Muscle of arm (tissue), 12 donors: Measurements from ENCODE around the gene RAB44. TPM values are rescaled to one million over a fixed set of nuclear protein-coding genes. Genes with fewer than 3 reads are reported as not detected.
A peak's percentile ranks its signal among the peaks of the same experiment; 100 is the strongest.

ENCODE experiments used
- DNase-seq: peaks from one replicate; pipeline ENCODE4 v3.0.0-alpha.2; 2013
- polyA plus RNA-seq, 12 donors: library from polyadenylated mRNA; unstranded; fragments of 120-200 nt; gene quantifications; one replicate each; pipeline ENCODE4 v1.2.1, GENCODE V29; 2013; ENCODE audit not compliant: insufficient read length in 12 of 12

The RAB44 gene
- polyA plus RNA-seq, 12 donors: 0.04 to 0.50 (median 0.10) TPM; not detected in 4

DNA sequence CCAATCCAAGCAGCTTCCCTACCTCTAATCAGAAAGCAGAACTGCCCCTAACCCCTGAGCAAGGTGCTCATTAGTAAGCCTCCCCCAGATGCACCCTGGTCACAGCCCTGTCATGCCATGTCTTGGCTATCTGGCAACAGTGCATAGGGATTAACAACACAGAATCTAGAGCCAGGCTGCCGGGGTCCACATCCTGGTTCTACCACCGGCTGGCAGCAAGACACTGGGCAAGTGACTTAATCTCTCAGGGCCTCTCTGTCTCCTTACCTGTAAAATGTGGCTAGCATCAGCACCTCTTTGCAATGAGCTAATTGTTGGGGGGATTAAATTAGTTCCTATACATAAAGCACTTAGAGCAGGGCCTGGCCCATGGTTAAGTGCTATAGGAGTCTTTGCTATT, 73.5 kb downstream of the RAB44 start:
- DNase-seq: no peak

- DNase-seq: no peak
These were observed 74.8 kb downstream of the RAB44 start for GRCh38 chr6:36772397-36772796.

DNA sequence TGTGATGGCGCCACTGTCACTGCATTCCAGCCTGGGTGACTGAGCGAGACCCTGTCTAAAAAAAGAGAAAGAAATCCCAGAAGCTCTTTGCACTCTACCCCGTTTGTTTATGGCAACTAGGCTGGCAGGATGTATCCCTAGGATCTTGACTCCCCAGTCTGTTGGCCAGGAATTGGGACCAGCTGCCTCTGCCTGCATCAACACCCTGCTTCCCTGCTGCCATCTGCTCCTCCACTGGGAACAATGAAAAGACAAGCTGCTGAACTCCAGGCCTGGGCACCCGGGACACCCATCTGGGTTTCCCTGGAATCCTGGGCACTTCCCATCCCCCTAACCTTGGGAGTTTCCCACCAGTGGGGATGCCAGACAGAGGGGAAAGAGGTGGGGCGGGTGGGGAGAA, 76.7 kb downstream of the RAB44 start:
- no peak for DNase-seq

DNA sequence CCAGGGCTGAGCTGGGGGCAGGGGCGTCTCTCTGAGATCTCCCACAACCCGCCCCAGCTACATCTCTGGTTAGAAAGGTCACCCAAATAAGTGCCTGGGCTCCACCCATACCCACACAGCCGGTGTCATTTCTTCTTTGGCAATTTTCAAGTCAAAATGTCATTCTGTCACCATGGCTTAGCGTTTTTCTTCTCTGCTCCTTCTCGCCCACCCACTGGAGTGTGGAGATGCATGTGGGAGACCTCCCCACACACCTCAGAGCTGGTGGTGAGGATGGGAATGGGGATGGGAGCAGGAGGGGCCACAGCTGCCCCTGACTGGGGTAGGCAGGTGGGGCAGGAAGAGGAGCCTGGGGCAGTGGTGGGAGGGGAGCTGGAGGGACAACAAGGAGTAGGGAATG, 78.5 kb downstream of the RAB44 start:
- no peak for DNase-seq

GRCh38 chr6:36777801-36778200, 80.2 kb downstream of the RAB44 start:
- peak; percentile 35 for DNase-seq

DNA sequence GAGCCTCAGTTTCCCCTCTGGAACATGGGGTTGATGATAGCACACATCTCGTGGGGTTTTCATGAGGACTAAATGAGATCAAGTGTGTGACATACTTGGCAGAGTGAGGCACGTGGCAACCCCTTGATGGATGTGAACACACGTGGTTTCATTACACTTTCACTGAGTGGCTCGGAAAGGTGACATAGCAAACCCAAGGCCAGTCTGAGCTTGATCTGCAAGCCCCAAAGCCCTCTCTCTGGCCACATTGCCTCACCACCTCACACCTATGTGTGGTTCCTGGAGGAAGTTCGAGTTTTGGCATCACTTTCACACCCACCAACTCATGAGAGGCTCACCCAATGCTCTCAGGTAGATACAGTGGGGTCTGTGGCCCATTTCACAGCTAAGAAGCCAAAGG, 81.6 kb downstream of the RAB44 start:
- DNase-seq: no peak

GRCh38 chr6:36780442-36781177, 83.0 kb downstream of the RAB44 start:
- DNase-seq: no peak

DNA sequence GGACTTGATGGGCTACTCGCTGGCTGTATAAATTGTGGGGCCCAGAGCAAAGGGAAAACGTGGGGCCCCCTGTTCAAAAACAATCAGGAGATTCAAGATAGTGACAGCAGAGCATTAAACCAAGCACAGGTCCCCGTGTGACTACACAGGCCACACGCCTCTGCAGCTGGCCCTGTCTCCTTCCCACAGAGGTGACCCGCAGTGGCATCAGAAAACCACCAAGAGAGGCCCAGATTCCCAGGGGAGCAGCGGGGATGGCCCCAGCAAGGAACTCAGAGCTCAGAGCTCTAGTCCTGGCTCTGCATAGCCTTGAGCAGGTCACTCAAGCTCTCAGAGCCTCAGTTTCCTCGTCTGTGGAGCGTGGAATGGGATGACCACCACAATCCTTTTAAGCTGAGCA, 84.0 kb downstream of the RAB44 start:
- DNase-seq: no peak

Other genes starting within 250 kb of the RAB44 start
- 10 to 100 TPM in 11 of 12 donors, not detected in 1; 22.0 to 44.5 (median 33.0) TPM for gene STK38, start 150.3 kb upstream of the RAB44 start, polyA plus RNA-seq
- gene SRSF3, start 103.5 kb upstream of the RAB44 start, polyA plus RNA-seq: 100 to 1,000 TPM; 176 to 394 (median 301) TPM
- 100 to 1,000 TPM in 10 of 12 donors, 10 to 100 TPM in 1, not detected in 1; 53.0 to 143 (median 128) TPM for gene CDKN1A, start 19.1 kb upstream of the RAB44 start, polyA plus RNA-seq
- 10 to 100 TPM in 7 of 12 donors, 1 to 10 TPM in 4, not detected in 1; 5.7 to 30.5 (median 11.1) TPM for gene CPNE5, start 141.6 kb downstream of the RAB44 start, polyA plus RNA-seq
- gene PPIL1, start 177.0 kb downstream of the RAB44 start, polyA plus RNA-seq: 10 to 100 TPM in 11 of 12 donors, not detected in 1; 29.9 to 46.2 (median 36.8) TPM
- gene C6orf89, start 188.1 kb downstream of the RAB44 start, polyA plus RNA-seq: 10 to 100 TPM in 11 of 12 donors, not detected in 1; 32.1 to 45.0 (median 37.1) TPM